Calu3 (cell line): ENCODE data around the gene PLEKHM2. TPM values are rescaled to one million over a fixed set of nuclear protein-coding genes. Genes with fewer than 3 reads are reported as not detected.

Experiments
- BruUV-seq: library from RNA; stranded (reverse); fragments of 400-500 nt; replicated peaks from 2 replicates; lab custom pipeline; 2021; lab: Mats Ljungman, UMichigan
- CTCF ChIA-PET: fragments of 300-600 bp; sonication (Branson Sonifier 250); formaldehyde crosslinking; loops from one replicate; lab custom pipeline; 2022; ENCODE audit warnings: antibody characterized with exemption; lab: Charles Lee
- DNase-seq: peaks from one replicate; pipeline ENCODE4 v3.0.0; 2022
- H3K27ac Mint-ChIP-seq: one replicate; pipeline ENCODE4 v1.8.0; 2022; ENCODE audit warnings: mixed read lengths; ENCODE audit not compliant: unreplicated experiment
- H3K27me3 Mint-ChIP-seq: one replicate; pipeline ENCODE4 v1.8.0; 2022; ENCODE audit warnings: mixed read lengths; ENCODE audit not compliant: unreplicated experiment
- H3K36me3 Mint-ChIP-seq: one replicate; pipeline ENCODE4 v1.8.0; 2022; ENCODE audit warnings: mild to moderate bottlenecking, moderate library complexity, mixed read lengths; ENCODE audit not compliant: insufficient read depth, unreplicated experiment
- H3K4me1 Mint-ChIP-seq: one replicate; pipeline ENCODE4 v1.8.0; 2022; ENCODE audit warnings: mild to moderate bottlenecking, low read depth, mixed read lengths; ENCODE audit not compliant: unreplicated experiment
- H3K4me3 Mint-ChIP-seq: one replicate; pipeline ENCODE4 v1.8.0; 2022; ENCODE audit warnings: mild to moderate bottlenecking, low read depth, moderate library complexity, mixed read lengths; ENCODE audit not compliant: unreplicated experiment
- H3K9me3 Mint-ChIP-seq: one replicate; pipeline ENCODE4 v1.8.0; 2022; ENCODE audit warnings: low read depth, mixed read lengths; ENCODE audit not compliant: unreplicated experiment
- intact Hi-C: fragments of 100-400 bp; cut with micrococcal nuclease; formaldehyde crosslinking; loops from one replicate; pipeline ENCODE4 v1.10.0; 2022; ENCODE audit not compliant: unreplicated experiment
- total RNA-seq: library from RNA; stranded (reverse); gene quantifications from 2 replicates; pipeline ENCODE4 v1.2.3, GENCODE V29; 2022
- TF ChIP-seq, protein P1 (sequence below): fragments of 200-600 bp; IDR thresholded peaks from one replicate; pipeline ENCODE4 v1.8.0; 2022; ENCODE audit warnings: antibody characterized with exemption; ENCODE audit not compliant: unreplicated experiment

Gene PLEKHM2
- total RNA-seq, 1 experiment from 2014 or later, result 30.4 TPM

GRCh38 chr1:15730936-15731335 lies 46.8 kb downstream of the PLEKHM2 start:
- Mint-ChIP-seq H3K9me3 (no peaks in the 10 kb centered on the region), H3K4me3 (no peak overlapping the region), H3K27ac (no peak overlapping the region), H3K27me3 (no peaks in the 10 kb centered on the region), H3K4me1 (no peaks in the 10 kb centered on the region), H3K36me3 (peaks cover 13% of the 10 kb centered on the region)
- CTCF ChIA-PET, result interaction anchor here (0.6 kb wide), 1 partner anchor 65 kb away, joined by 3 read pairs; no protein-coding TSS in a partner anchor
- DNase-seq, result no peak
- TF ChIP-seq, protein P1, sequence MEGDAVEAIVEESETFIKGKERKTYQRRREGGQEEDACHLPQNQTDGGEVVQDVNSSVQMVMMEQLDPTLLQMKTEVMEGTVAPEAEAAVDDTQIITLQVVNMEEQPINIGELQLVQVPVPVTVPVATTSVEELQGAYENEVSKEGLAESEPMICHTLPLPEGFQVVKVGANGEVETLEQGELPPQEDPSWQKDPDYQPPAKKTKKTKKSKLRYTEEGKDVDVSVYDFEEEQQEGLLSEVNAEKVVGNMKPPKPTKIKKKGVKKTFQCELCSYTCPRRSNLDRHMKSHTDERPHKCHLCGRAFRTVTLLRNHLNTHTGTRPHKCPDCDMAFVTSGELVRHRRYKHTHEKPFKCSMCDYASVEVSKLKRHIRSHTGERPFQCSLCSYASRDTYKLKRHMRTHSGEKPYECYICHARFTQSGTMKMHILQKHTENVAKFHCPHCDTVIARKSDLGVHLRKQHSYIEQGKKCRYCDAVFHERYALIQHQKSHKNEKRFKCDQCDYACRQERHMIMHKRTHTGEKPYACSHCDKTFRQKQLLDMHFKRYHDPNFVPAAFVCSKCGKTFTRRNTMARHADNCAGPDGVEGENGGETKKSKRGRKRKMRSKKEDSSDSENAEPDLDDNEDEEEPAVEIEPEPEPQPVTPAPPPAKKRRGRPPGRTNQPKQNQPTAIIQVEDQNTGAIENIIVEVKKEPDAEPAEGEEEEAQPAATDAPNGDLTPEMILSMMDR, result no peak
- BruUV-seq, result no TSS peak
- intact Hi-C loops, result no loop called here

GRCh38 chr1:15731735-15732685 lies 47.9 kb downstream of the PLEKHM2 start:
- intact Hi-C loops, result no loop called here
- H3K27me3 Mint-ChIP-seq, result no peaks in the 10 kb centered on the region
- BruUV-seq, result no TSS peak
- H3K4me1 Mint-ChIP-seq, result no peaks in the 10 kb centered on the region
- CTCF ChIA-PET, result no interaction called here
- TF ChIP-seq, protein P1, result no peak
- H3K4me3 Mint-ChIP-seq, result no peak overlapping the region
- no peaks in the 10 kb centered on the region for H3K9me3 Mint-ChIP-seq
- no peak overlapping the region for H3K27ac Mint-ChIP-seq
- H3K36me3 Mint-ChIP-seq, result peaks cover 13% of the 10 kb centered on the region
- DNase-seq, result no peak

GRCh38 chr1:15732686-15733081 lies 48.6 kb downstream of the PLEKHM2 start:
- intact Hi-C loops, result no loop called here
- H3K27me3 Mint-ChIP-seq, result no peaks in the 10 kb centered on the region
- CTCF ChIA-PET, result no interaction called here
- H3K9me3 Mint-ChIP-seq, result no peaks in the 10 kb centered on the region
- DNase-seq, result no peak
- H3K36me3 Mint-ChIP-seq, result peaks cover 7% of the 10 kb centered on the region
- BruUV-seq, result no TSS peak
- H3K4me3 Mint-ChIP-seq, result no peak overlapping the region
- TF ChIP-seq, protein P1, result no peak
- no peaks in the 10 kb centered on the region for H3K4me1 Mint-ChIP-seq
- H3K27ac Mint-ChIP-seq, result no peak overlapping the region

DNA sequence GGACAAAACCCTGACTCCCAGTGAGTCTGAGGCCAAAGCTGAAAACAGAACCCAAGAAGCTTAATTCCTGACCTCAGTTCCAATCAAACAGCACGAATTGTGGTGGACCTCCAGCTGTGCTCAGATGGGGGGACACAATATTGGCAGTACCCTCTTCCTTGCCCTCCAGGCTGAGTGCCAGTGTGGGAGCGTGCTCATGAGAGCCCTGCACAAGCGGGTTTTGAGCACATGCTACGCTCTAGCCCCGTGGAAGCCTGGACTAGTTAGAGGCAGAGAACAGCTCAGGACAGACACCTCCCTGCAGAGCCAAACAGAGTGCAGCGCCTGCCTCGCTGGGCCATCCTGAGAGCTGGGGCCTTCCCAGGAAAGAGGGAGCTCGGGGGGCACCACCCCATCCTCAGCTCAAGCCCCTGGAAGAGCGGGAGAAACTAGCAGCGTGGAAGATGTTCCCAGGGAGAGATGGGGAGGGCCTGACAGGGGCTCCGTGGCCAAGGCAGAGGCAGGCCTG lies 49.2 kb downstream of the PLEKHM2 start:
- Mint-ChIP-seq H3K4me1 (no peaks in the 10 kb centered on the region), H3K4me3 (no peak overlapping the region), H3K9me3 (no peaks in the 10 kb centered on the region), H3K27me3 (no peaks in the 10 kb centered on the region), H3K27ac (no peak overlapping the region), H3K36me3 (peaks cover 7% of the 10 kb centered on the region)
- BruUV-seq, result no TSS peak
- intact Hi-C loops, result no loop called here
- TF ChIP-seq, protein P1, result no peak
- no peak for DNase-seq
- CTCF ChIA-PET, result no interaction called here
